NT2/D1 (cell line): ENCODE data around the gene PPHLN1.
"Not testable (repeated sequence)": the region's sequence is repeated elsewhere in the genome, so short reads cannot be mapped to it uniquely, and the experiment has no call there.

Experiments used
- DNase-seq: peaks from one replicate; pipeline ENCODE4 v3.0.0-alpha.2; 2011; ENCODE audit warnings: low read depth, low spot score
- H3K27me3 ChIP-seq: 2 replicates; pipeline ENCODE4 v1.6.0; 2011; ENCODE audit warnings: mild to moderate bottlenecking; ENCODE audit not compliant: insufficient read length, insufficient read depth
- H3K36me3 ChIP-seq: 2 replicates; pipeline ENCODE4 v1.6.1; 2011; ENCODE audit warnings: mild to moderate bottlenecking, low read length, mixed read lengths; ENCODE audit not compliant: insufficient read depth, insufficient read length
- H3K4me1 ChIP-seq: 2 replicates; pipeline ENCODE4 v1.5.1; 2011; ENCODE audit not compliant: insufficient read depth, insufficient read length
- H3K4me3 ChIP-seq: 2 replicates; pipeline ENCODE4 v1.5.1; 2011; ENCODE audit warnings: low read depth; ENCODE audit not compliant: insufficient read length
- H3K9ac ChIP-seq: 2 replicates; pipeline ENCODE4 v1.6.0; 2011; ENCODE audit warnings: low read depth; ENCODE audit not compliant: insufficient read length
- H3K9me3 ChIP-seq: 2 replicates; pipeline ENCODE4 v1.5.1; 2011; ENCODE audit warnings: mild to moderate bottlenecking, low read length; ENCODE audit not compliant: insufficient read depth
- SUZ12 ChIP-seq: IDR thresholded peaks from 2 replicates; pipeline ENCODE4 v1.6.1; 2011; ENCODE audit not compliant: insufficient read length, insufficient read depth; ENCODE audit errors: extremely low read depth
- YY1 ChIP-seq: IDR thresholded peaks from 2 replicates; pipeline ENCODE4 v1.6.1; 2011; ENCODE audit not compliant: insufficient read length, insufficient read depth
- ZNF274 ChIP-seq: IDR thresholded peaks from 2 replicates; pipeline ENCODE4 v1.6.1; 2011; ENCODE audit warnings: mild to moderate bottlenecking, low read depth, low read length

Gene PPHLN1

DNA sequence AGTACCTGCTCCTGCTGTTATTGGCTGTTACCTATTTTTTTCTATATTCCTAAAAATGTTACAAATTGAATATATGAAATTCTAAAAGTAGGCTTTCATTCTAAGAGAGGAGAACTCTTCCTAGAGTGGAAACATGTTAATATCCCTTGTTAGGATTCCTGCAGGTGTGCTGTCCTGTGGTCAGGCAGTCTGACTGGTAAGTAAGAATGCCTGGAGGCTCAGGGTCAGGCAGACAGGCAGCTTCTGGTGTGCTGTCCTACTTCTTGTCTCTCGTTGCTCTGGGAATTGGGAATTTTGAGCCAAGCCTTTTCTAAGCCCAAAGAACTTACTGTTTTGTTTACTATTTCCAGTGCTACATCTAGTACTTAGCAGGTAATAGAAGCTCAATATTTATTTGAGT, 10.3 kb downstream of the PPHLN1 start:
- no peaks in the 10 kb centered on the region for H3K27me3 ChIP-seq
- no peak for DNase-seq
- no peaks in the 10 kb centered on the region for H3K4me1 ChIP-seq
- no peak overlapping the region for H3K4me3 ChIP-seq
- H3K9ac ChIP-seq = no peak overlapping the region
- no peaks in the 10 kb centered on the region for H3K9me3 ChIP-seq
- TF ChIP-seq SUZ12 (no peak), ZNF274 (no peak), YY1 (no peak)
- peaks cover 40% of the 10 kb centered on the region for H3K36me3 ChIP-seq

DNA sequence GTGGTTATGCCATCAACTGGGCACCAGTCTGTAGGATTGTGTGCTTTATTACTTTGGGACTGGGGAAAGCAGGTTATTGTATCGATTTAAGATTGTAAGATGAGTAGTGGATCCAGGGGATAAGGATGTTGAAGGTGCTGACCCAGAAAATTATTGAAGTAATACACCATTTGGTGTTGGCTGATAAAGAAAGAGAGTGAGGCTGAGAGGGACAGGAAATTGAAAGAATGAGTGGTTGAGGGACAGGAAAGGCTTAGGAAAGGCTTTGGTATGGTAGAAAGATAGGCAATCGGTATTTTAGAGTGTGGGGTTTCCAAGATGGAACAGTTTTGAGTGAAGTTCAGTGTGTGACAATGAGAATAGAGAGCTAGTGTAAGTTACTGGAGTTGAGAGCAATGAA, 12.3 kb downstream of the PPHLN1 start:
- TF ChIP-seq YY1 (no peak), ZNF274 (no peak), SUZ12 (no peak)
- no peaks in the 10 kb centered on the region for H3K9me3 ChIP-seq
- H3K9ac ChIP-seq = no peak overlapping the region
- no peaks in the 10 kb centered on the region for H3K27me3 ChIP-seq
- H3K4me3 ChIP-seq = no peak overlapping the region
- no peaks in the 10 kb centered on the region for H3K4me1 ChIP-seq
- DNase-seq = no peak
- peaks cover 38% of the 10 kb centered on the region for H3K36me3 ChIP-seq

DNA sequence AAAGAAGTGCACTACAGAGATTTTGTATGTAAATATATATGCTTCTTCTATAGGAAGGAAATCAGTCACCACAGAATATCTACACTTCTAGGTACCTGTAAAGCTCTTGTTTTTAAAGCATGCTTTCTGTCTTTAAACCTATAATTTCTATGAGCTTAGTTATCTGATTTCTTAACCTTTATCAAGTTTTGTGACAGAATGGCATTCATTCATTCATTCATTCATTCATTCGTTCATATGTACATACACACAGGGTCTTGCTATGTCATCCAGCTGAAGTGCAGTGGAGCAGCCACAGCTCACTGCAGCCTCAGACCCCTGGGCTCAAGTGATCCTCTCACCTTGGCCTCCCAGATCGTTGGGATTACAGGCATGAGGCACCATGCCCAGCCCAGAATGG, 16.1 kb downstream of the PPHLN1 start:
- DNase-seq = no peak
- no peaks in the 10 kb centered on the region for H3K4me1 ChIP-seq
- no peaks in the 10 kb centered on the region for H3K27me3 ChIP-seq
- no peaks in the 10 kb centered on the region for H3K9me3 ChIP-seq
- no peak overlapping the region for H3K9ac ChIP-seq
- TF ChIP-seq ZNF274 (no peak), SUZ12 (no peak), YY1 (no peak)
- no peak overlapping the region for H3K4me3 ChIP-seq
- H3K36me3 ChIP-seq = peaks cover 25% of the 10 kb centered on the region

DNA sequence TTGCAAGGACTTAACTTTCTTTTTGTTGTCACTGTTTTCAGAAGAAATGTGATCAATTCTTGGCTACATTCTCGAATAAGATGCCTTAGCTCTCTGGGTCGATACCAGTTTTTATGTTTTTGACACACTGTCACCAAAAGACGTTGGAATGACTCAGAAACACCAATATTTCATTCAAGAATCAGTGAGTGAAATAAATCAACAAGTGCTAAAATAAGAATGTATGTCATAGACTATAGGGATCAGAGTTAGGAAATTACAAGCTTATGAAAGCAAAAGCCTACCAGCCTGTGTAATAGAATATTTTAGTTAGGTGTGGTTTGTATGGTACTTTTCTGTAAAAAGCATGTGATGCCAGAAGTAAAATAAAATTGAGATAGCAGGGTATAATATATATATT, 17.8 kb downstream of the PPHLN1 start:
- Histone ChIP-seq H3K27me3 (no peaks in the 10 kb centered on the region), H3K4me1 (no peaks in the 10 kb centered on the region), H3K9ac (no peak overlapping the region), H3K4me3 (no peak overlapping the region), H3K36me3 (peaks cover 13% of the 10 kb centered on the region), H3K9me3 (peaks cover 3% of the 10 kb centered on the region; the same call in 1 of the 2 replicates)
- TF ChIP-seq YY1 = no peak
- no peak for TF ChIP-seq SUZ12
- no peak for TF ChIP-seq ZNF274
- DNase-seq = no peak

DNA sequence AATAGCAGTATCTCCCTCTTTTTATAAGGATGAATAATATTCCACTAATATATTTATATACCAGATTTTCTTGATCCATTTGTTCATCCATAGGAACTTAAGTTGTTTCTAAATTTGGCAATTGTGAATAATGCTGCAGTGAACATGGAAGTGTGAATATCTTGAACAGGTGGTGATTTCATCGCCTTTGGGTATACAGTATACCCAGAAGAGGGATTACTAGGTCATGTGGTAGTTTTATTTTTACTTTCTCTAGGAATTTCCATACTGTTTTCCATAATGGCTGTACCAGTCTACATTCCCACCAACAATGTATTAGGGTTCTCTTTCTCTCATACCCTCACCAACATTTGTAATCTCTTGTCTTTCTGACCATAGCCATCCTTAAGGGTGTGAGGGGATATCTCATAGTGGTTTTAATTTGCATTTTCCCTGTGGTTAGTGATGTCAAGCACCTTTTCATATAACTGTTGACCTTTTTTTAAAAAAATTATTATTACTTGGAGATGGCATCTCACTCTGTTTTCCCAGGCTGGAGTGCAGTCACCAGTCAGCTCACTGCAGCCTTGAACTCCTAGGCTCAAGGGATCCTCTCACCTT, 20.5 kb downstream of the PPHLN1 start:
- no peak for TF ChIP-seq ZNF274
- TF ChIP-seq SUZ12 = no peak
- no peak for TF ChIP-seq YY1
- Histone ChIP-seq H3K36me3 (peaks cover 11% of the 10 kb centered on the region), H3K27me3 (no peaks in the 10 kb centered on the region)

DNA sequence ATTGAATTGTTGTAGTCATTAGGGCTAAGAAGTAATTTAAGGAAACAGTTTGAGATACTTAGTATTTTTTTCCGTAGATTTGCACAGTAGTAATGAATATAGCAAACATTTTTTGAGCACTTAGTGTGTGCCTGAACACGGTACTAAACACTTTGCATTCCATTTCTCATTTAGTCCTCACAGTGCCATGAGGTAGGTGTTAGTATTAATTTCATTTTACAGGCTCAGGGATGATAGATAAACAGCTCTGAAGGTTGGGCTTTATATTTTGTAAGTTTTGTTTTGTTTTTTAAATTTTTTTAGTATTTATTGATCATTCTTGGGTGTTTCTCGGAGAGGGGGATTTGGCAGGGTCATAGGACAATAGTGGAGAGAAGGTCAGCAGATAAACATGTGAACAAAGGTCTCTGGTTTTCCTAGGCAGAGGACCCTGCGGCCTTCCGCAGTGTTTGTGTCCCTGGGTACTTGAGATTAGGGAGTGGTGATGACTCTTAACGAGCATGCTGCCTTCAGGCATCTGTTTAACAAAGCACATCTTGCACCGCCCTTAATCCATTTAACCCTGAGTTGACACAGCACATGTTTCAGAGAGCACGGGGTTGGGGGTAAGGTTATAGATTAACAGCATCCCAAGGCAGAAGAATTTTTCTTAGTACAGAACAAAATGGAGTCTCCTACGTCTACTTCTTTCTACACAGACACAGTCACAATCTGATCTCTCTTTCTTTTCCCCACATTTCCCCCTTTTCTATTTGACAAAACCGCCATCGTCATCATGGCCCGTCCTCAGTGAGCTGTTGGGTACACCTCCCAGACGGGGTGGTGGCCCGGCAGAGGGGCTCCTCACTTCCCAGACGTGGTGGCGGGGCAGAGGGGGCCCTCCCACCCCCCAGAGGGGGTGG, 23.4 kb downstream of the PPHLN1 start:
- peaks cover 23% of the 10 kb centered on the region for H3K36me3 ChIP-seq
- DNase-seq, H3K9ac ChIP-seq, H3K4me3 ChIP-seq, H3K27me3 ChIP-seq, H3K4me1 ChIP-seq: not testable (repeated sequence)
- peaks cover 16% of the 10 kb centered on the region; the same call in 1 of the 2 replicates for H3K9me3 ChIP-seq

More for the DNA sequence above, 20.5 kb downstream of the PPHLN1 start:
- Histone ChIP-seq H3K4me3 (no peak overlapping the region), H3K9me3 (peaks cover 12% of the 10 kb centered on the region; the same call in 1 of the 2 replicates), H3K4me1 (no peaks in the 10 kb centered on the region), H3K9ac (no peak overlapping the region)
- DNase-seq = no peak

DNA sequence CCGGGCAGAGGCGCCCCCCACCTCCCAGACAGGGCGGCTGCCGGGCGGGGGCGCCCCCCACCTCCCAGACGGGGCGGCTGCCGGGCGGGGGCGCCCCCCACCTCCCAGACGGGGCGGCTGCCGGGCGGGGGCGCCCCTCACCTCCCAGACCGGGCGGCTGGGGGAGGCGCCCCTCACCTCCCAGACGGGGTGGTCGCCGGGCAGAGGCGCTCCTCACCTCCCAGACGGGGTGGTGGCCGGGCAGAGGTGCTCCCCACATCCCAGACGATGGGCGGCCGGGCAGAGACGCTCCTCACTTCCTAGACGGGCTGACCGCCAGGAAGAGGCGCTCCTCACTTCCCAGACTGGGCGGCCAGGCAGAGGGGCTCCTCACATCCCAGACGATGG, 24.0 kb downstream of the PPHLN1 start:
- peaks cover 16% of the 10 kb centered on the region; the same call in 1 of the 2 replicates for H3K9me3 ChIP-seq
- not testable (repeated sequence) for H3K27me3 ChIP-seq, DNase-seq, H3K9ac ChIP-seq, H3K4me1 ChIP-seq, H3K4me3 ChIP-seq
- peaks cover 25% of the 10 kb centered on the region for H3K36me3 ChIP-seq
